ENCODE data around the gene TREH.
"Not testable (repeated sequence)": the region's sequence is repeated elsewhere in the genome, so short reads cannot be mapped to it uniquely, and the experiment has no call there.

GRCh38 chr11:118688339-118688738 is 8.9 kb upstream of the TREH start:
- not testable (repeated sequence) for TF ChIP-seq CTCF (IDR thresholded peaks at IDR 0.05); MXI1 (IDR thresholded peaks at IDR 0.05; ENCODE audit: low read depth, low read length); SIN3A (IDR thresholded peaks at IDR 0.05; ENCODE audit: borderline replicate concordance, low read depth, low read length)

Data from SK-N-SH (cell line).